CD4-positive, CD25-positive, alpha-beta regulatory T cell (primary cell): Measurements from ENCODE around the gene ABO. TPM values are rescaled to one million over a fixed set of nuclear protein-coding genes. Genes with fewer than 3 reads are reported as not detected.
A peak's percentile ranks its signal among the peaks of the same experiment; 100 is the strongest.
"Not testable (repeated sequence)": the region's sequence is repeated elsewhere in the genome, so short reads cannot be mapped to it uniquely, and the experiment has no call there.

Experiments
- ATAC-seq, 2 donors: fragments of 150-1000 bp; cut with Tn5 transposase; one replicate each; pipeline ENCODE4 v1.10.0; 2021; ENCODE audit warnings: low read depth in 2 of 2, moderate number of reproducible peaks in 2 of 2, moderate library complexity in 1 of 2
- DNase-seq, 3 donors: peaks; one replicate each; pipeline versions ENCODE4 v3.0.0 to v3.0.0-alpha.2; 2012 to 2022; ENCODE audit warnings: mixed read lengths in 1 of 3
- H3K27ac ChIP-seq: one replicate; pipeline ENCODE4 v1.7.0; 2013; ENCODE audit warnings: mild to moderate bottlenecking, low read length; ENCODE audit not compliant: insufficient read depth, poor library complexity, severe bottlenecking
- H3K27me3 ChIP-seq: one replicate; pipeline ENCODE4 v1.7.0; 2013; ENCODE audit warnings: low read length; ENCODE audit not compliant: control insufficient read depth, insufficient read depth
- H3K36me3 ChIP-seq: one replicate; pipeline ENCODE4 v1.7.0; 2013; ENCODE audit warnings: mild to moderate bottlenecking, low read length, moderate library complexity; ENCODE audit not compliant: control insufficient read depth, insufficient read depth
- H3K4me1 ChIP-seq: 2 replicates; pipeline ENCODE4 v1.7.0; 2013; ENCODE audit warnings: mild to moderate bottlenecking, low read length; ENCODE audit not compliant: insufficient read depth, control insufficient read depth, poor library complexity, severe bottlenecking
- H3K4me3 ChIP-seq: one replicate; pipeline ENCODE4 v1.7.0; 2013; ENCODE audit warnings: low read depth, mild to moderate bottlenecking, low read length, moderate library complexity
- H3K9me3 ChIP-seq, 2 experiments: 1 replicate in 1 of 2; 2 replicates in 1 of 2; pipeline ENCODE4 v1.7.0; 2013; ENCODE audit warnings: low read length in 2 of 2, mild to moderate bottlenecking in 1 of 2, moderate library complexity in 1 of 2; ENCODE audit not compliant: control insufficient read depth in 2 of 2
- H3K27ac Mint-ChIP-seq, 3 donors: one replicate each; pipeline ENCODE4 v1.8.0; 2020 to 2022; ENCODE audit warnings: mild to moderate bottlenecking in 3 of 3, mixed read lengths in 3 of 3, moderate library complexity in 2 of 3
- H3K27me3 Mint-ChIP-seq: one replicate; pipeline ENCODE4 v1.8.0; 2022; ENCODE audit warnings: mild to moderate bottlenecking, mixed read lengths
- H3K36me3 Mint-ChIP-seq: one replicate; pipeline ENCODE4 v1.8.0; 2020; ENCODE audit warnings: mixed read lengths
- H3K4me1 Mint-ChIP-seq, 4 donors: one replicate each; pipeline ENCODE4 v1.8.0; 2020 to 2022; ENCODE audit warnings: mixed read lengths in 4 of 4, mild to moderate bottlenecking in 1 of 4
- H3K4me3 Mint-ChIP-seq, 4 donors: one replicate each; pipeline ENCODE4 v1.8.0; 2020 to 2022; ENCODE audit warnings: mild to moderate bottlenecking in 4 of 4, mixed read lengths in 4 of 4, moderate library complexity in 3 of 4
- H3K9me3 Mint-ChIP-seq, 7 donors: one replicate each; pipeline ENCODE4 v1.8.0; 2020 to 2022; ENCODE audit warnings: mixed read lengths in 7 of 7, mild to moderate bottlenecking in 3 of 7, moderate library complexity in 2 of 7
- polyA plus RNA-seq, 4 donors: library from polyadenylated mRNA; unstranded; fragments of 300-500 nt; fragmentation: Illumina TruSeq; gene quantifications; one replicate each; pipeline ENCODE4 v1.2.3, GENCODE V29; 2021
- total RNA-seq: library from RNA; stranded (reverse); gene quantifications from one replicate; pipeline ENCODE4 v1.2.3, GENCODE V29; 2022

The ABO gene
- total and polyA plus RNA-seq, 5 donors from 2014 or later: 0.62 TPM; not detected in 4

- Mint-ChIP-seq H3K9me3 (peaks cover 0 to 2% (median 0%) of the 10 kb centered on the region in 7 donors), H3K4me1 (peaks cover 0 to 4% (median 0%) of the 10 kb centered on the region in 4 donors), H3K36me3 (no peaks in the 10 kb centered on the region), H3K4me3 (no peak overlapping the region), H3K27me3 (peaks cover 49% of the 10 kb centered on the region), H3K27ac (no peak overlapping the region)
- Histone ChIP-seq H3K4me1 (peaks cover 10% of the 10 kb centered on the region), H3K27ac (no peak overlapping the region), H3K4me3 (no peak overlapping the region), H3K36me3 (no peaks in the 10 kb centered on the region), H3K27me3 (peaks cover 11% of the 10 kb centered on the region), H3K9me3 (no peaks in the 10 kb centered on the region)
- no peak for ATAC-seq
- DNase-seq: no peak
Observed at GRCh38 chr9:133276001-133276884, 1.2 kb upstream of the ABO start.

DNA sequence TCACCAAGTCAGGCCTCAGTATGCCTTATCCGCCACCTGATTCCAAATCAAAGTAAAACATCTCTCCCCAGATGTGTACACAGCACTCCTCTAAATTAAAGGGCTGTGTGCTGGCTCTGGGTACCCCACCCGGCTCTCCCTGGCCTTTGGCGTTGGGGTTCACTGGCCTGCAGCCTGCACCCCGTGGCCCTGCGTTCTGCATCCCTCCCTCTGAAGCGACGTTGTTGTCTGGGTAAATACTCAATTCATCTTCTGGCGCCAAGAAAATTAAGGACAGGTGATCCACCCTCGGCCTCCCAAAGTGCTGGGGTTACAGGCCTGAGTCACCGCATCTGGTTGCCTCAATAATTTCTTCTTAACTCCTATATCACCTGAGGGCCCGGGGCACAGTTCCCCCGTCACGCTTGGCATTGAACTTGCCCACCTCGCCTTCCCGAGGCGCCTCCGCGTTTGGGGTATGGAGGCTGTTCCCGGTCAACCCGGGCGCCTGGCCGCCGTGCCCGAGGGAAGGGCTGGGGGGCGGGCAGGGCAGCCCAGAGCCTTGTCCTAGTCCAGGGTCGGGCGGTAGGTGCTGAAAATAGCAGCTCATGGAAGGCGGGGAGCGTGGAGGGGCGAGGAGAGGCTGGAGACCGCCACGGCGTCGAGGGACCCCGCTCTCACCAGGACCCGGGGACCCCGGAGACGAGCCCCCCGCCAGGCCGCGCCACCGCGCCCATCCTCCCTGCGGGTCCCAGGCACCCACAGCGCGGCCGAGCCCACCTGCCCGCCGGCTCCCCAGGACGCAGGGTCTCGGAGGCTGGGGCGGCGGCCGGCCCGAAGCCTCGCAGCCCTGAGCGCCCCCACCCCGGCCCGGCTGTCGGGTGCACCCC lies 531 bp downstream of the ABO start:
- peak overlapping the region in 1 of 3 donors; percentile 38 for H3K27ac Mint-ChIP-seq
- no peak overlapping the region for H3K4me3 ChIP-seq
- no peak overlapping the region for H3K27ac ChIP-seq
- H3K4me1 ChIP-seq: peaks cover 10% of the 10 kb centered on the region
- no peak for ATAC-seq
- H3K36me3 ChIP-seq: no peaks in the 10 kb centered on the region
- H3K27me3 ChIP-seq: peaks cover 9% of the 10 kb centered on the region
- peaks cover 0 to 2% (median 0%) of the 10 kb centered on the region in 7 donors for H3K9me3 Mint-ChIP-seq
- H3K27me3 Mint-ChIP-seq: peaks cover 55% of the 10 kb centered on the region
- no peaks in the 10 kb centered on the region for H3K9me3 ChIP-seq
- peaks cover 0 to 4% (median 0%) of the 10 kb centered on the region in 4 donors for H3K4me1 Mint-ChIP-seq
- no peaks in the 10 kb centered on the region for H3K36me3 Mint-ChIP-seq
- no peak for DNase-seq
- no peak overlapping the region for H3K4me3 Mint-ChIP-seq

DNA sequence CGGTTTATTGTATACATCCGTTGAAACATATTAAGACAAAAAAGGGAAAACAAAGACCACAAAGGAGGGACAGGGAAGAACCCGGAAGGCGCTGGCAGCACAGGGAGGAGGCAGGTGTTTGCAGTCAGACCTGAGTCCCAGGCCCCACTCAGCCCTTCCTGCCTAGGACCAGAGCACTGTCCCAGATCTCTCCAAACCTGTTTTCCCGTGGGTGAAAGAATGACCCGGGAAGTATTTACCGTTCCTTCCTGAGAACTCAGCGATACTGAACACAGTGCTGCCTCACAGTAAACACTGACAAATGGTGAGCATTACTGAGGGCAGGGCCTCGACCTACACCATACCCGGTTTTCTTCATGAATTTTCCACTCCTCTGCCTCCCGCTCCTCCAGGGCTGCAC lies 1.2 kb downstream of the ABO start:
- Histone ChIP-seq H3K9me3 (no peaks in the 10 kb centered on the region), H3K27ac (no peak overlapping the region), H3K4me3 (no peak overlapping the region), H3K27me3 (peaks cover 9% of the 10 kb centered on the region), H3K4me1 (peaks cover 10% of the 10 kb centered on the region), H3K36me3 (no peaks in the 10 kb centered on the region)
- peak overlapping the region in 1 of 4 donors; percentile 51 for H3K4me3 Mint-ChIP-seq
- peaks cover 62% of the 10 kb centered on the region for H3K27me3 Mint-ChIP-seq
- H3K27ac Mint-ChIP-seq: peak overlapping the region in 1 of 3 donors; percentile 38
- peaks cover 0 to 4% (median 0%) of the 10 kb centered on the region in 4 donors for H3K4me1 Mint-ChIP-seq
- peaks cover 0 to 2% (median 0%) of the 10 kb centered on the region in 7 donors for H3K9me3 Mint-ChIP-seq
- no peaks in the 10 kb centered on the region for H3K36me3 Mint-ChIP-seq
- DNase-seq (no peak), ATAC-seq (no peak)

DNA sequence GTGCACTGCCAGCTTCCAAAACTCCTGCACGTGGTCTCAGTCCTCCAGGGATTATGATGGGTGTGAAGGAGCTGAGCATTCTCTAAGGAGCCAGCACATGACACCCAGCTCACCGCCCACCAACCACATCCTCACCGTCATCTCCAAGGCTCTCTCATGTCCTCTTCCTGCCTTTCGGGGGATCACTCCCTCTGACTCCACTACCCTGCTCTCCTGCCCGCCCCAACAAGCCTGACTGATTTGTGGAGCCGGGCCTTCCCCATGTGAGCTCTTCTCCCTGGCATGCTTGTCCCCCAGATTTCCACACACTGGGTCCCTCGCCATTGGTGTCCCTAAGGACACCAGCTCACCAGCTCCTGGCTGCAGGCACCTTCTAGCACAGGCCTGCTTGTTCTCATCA lies 1.9 kb downstream of the ABO start:
- ATAC-seq (no peak), DNase-seq (peak in 1 of 3 donors; percentile 7)
- no peaks in the 10 kb centered on the region for H3K9me3 ChIP-seq
- no peak overlapping the region for H3K27ac ChIP-seq
- H3K4me3 ChIP-seq: no peak overlapping the region
- H3K27me3 ChIP-seq: peaks cover 9% of the 10 kb centered on the region
- peaks cover 69% of the 10 kb centered on the region for H3K27me3 Mint-ChIP-seq
- H3K36me3 Mint-ChIP-seq: no peaks in the 10 kb centered on the region
- H3K4me1 Mint-ChIP-seq: peaks cover 0 to 4% (median 0%) of the 10 kb centered on the region in 4 donors
- no peaks in the 10 kb centered on the region for H3K36me3 ChIP-seq
- no peak overlapping the region for H3K27ac Mint-ChIP-seq
- no peak overlapping the region for H3K4me3 Mint-ChIP-seq
- peaks cover 10% of the 10 kb centered on the region for H3K4me1 ChIP-seq
- H3K9me3 Mint-ChIP-seq: peaks cover 0 to 2% (median 0%) of the 10 kb centered on the region in 7 donors

- no peak overlapping the region for H3K4me3 ChIP-seq
- ATAC-seq (no peak), DNase-seq (no peak)
- Mint-ChIP-seq H3K9me3 (peaks cover 0 to 1% (median 0%) of the 10 kb centered on the region in 7 donors), H3K36me3 (no peaks in the 10 kb centered on the region), H3K27me3 (peaks cover 69% of the 10 kb centered on the region), H3K4me1 (no peaks in the 10 kb centered on the region), H3K4me3 (no peak overlapping the region), H3K27ac (no peak overlapping the region)
- no peaks in the 10 kb centered on the region for H3K4me1 ChIP-seq
- H3K27me3 ChIP-seq: peaks cover 3% of the 10 kb centered on the region
- no peaks in the 10 kb centered on the region for H3K9me3 ChIP-seq
- H3K36me3 ChIP-seq: no peaks in the 10 kb centered on the region
- H3K27ac ChIP-seq: no peak overlapping the region
Observed at GRCh38 chr9:133269537-133270362, 5.3 kb downstream of the ABO start.

DNA sequence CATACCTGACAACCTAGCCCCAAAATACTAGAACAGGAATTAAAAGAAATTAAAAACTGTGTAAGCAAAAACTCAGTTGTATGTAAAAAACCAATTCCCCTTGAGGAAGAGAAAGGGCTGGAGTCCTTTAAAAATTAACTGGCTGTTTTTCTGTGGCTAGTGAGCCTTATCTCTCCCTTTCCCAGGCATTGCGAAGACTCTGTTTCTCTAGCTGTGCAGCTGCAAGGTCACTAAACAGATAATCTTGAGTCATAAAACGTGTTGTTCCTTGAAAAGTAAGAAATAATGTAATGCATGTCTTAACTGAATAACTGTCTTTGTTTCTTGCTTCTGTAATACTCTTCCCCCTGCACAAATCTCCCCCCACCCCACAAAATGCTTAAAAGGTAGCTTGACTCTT lies 5.9 kb downstream of the ABO start:
- not testable (repeated sequence) for H3K4me1 Mint-ChIP-seq, H3K9me3 ChIP-seq, DNase-seq, H3K27me3 ChIP-seq, H3K4me3 Mint-ChIP-seq, H3K36me3 ChIP-seq, ATAC-seq, H3K27ac ChIP-seq, H3K9me3 Mint-ChIP-seq, H3K27ac Mint-ChIP-seq, H3K4me1 ChIP-seq, H3K4me3 ChIP-seq, H3K36me3 Mint-ChIP-seq
- peaks cover 67% of the 10 kb centered on the region for H3K27me3 Mint-ChIP-seq

DNA sequence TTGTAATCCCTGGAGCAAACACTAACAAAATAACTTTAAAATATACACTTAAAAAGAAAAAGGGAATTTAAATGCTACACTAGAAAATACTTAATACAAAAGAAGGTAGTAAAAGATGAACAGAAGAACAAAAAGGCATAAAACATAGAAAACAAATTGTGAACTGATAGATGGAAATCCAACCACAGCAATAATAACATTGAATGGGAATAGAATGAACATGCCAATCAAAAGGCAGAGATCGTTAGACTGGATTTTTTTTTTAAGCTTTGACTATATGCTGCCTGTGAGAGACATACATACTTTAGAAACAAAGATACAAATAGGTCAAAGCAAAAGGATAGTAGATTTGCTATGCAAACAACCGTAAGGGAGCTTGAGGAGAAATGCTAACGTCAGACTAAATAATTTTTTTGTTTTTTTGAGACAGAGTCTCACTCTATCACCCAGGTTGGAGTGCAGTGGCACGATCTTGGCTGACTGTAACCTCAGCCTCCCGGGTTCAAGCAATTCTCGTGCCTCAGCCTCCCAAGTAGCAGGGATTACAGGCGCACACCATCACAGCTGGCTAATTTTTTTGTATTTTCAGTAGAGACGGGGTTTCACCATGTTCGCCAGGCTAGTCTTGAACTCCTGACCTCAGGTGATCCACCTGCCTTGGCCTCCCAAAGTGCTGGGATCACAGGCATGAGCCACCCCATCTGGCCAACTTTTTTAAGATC lies 6.5 kb downstream of the ABO start:
- H3K4me1 ChIP-seq: no peaks in the 10 kb centered on the region
- H3K36me3 Mint-ChIP-seq: no peaks in the 10 kb centered on the region
- H3K4me3 Mint-ChIP-seq: no peak overlapping the region
- H3K4me1 Mint-ChIP-seq: no peaks in the 10 kb centered on the region
- no peaks in the 10 kb centered on the region for H3K9me3 ChIP-seq
- DNase-seq (no peak), ATAC-seq (no peak)
- no peaks in the 10 kb centered on the region for H3K9me3 Mint-ChIP-seq
- no peaks in the 10 kb centered on the region for H3K36me3 ChIP-seq
- H3K27me3 ChIP-seq: peaks cover 3% of the 10 kb centered on the region
- H3K27me3 Mint-ChIP-seq: peaks cover 62% of the 10 kb centered on the region
- no peak overlapping the region for H3K27ac ChIP-seq
- no peak overlapping the region for H3K4me3 ChIP-seq
- H3K27ac Mint-ChIP-seq: no peak overlapping the region
